NCI-H345 (cell line): ENCODE data around the gene AFTPH.

Experiments used
- DNase-seq: peaks from one replicate; lab custom pipeline; 2025; lab: John Stamatoyannopoulos, UW

Gene AFTPH

GRCh38 chr2:64587561-64587960, 63.4 kb downstream of the AFTPH start:
- no peak for DNase-seq

- DNase-seq, result no peak
Observed at GRCh38 chr2:64591188-64591587, 67.1 kb downstream of the AFTPH start.

DNA sequence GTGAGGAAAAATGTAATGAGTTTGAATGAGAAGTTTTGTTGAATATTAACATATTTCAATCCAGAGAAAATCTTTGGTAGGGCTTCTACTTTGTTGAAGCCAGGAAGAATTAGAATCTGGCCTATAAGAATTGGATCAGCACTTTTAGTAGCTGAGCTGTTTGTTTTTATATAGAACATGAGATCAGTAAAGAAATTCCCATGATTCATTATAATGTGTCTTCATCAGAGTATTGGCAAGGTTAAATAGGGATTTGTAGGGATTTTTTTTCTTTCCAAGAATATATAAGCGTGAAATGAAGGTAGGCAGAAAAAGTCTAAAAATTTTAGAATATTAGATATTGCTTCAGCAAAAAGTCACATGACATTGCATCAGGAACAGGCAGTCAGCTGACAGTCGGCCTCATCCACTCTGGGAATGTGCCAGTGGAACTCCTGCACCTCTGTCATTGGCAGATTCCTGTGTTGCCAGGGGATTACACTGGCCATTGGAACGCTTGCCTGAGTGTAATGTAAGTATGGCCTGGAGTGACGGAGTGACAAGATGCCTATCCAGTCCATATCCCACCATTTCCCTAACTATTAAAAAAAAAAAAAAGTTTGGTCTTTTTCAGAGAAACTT, 69.0 kb downstream of the AFTPH start:
- DNase-seq, result no peak

- no peak for DNase-seq
Observed at GRCh38 chr2:64594226-64594989, 70.3 kb downstream of the AFTPH start.

GRCh38 chr2:64595397-64596176, 71.5 kb downstream of the AFTPH start:
- peak; percentile 30 for DNase-seq

DNA sequence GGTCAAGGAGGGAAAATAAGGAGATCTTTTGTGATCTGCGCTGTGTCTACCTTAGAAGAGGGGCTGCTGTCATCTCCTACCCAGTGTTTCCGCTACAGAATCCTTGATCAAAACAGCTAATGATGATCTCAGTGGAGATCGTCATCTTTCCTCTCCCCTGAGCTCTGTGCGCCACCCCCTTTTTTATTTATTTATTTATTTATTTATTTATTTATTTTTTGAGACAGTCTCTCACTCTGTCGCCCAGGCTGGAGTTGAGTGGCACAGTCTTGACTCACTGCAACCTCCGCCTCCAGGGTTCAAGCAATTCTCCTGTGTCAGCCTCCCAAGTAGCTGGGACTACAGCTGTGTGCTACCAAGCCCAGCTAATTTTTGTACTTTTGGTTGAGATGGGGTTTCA, 74.1 kb downstream of the AFTPH start:
- DNase-seq, result no peak

GRCh38 chr2:64599469-64599868, 75.3 kb downstream of the AFTPH start:
- no peak for DNase-seq

DNA sequence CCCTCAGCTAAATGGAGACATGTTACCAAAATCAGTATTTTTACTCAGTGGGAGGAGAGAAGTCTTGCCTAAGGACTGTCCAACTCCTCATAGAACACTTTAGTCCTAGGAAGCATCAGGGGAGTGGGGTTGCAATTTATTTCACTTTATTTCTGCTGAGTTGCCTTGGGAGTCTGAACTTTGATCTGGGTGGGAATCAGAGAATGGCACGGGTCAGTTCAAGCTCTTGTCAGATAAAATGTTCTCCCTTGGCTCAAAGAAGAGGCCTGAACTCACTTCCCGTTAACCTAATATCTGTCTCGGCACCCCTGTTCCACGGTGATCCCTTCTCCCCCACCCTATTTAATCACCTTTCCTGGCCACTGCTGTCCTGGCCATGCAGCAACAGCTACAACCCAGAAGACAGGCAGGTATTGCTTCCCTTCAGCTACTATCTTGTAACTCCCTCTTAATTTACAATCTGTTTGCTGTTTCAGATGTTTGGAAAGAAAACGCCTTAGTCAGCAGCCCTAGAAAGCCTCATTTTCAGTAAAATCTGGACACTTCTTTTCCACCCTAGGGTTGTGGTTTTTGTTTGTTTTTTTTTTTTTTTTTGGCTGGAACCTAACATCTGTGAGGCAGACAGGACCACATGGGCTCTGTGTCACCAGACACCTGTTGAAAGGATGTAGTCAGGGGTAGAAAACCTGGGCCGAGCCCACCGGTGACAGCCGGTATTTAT, 77.1 kb downstream of the AFTPH start:
- DNase-seq, result no peak

DNA sequence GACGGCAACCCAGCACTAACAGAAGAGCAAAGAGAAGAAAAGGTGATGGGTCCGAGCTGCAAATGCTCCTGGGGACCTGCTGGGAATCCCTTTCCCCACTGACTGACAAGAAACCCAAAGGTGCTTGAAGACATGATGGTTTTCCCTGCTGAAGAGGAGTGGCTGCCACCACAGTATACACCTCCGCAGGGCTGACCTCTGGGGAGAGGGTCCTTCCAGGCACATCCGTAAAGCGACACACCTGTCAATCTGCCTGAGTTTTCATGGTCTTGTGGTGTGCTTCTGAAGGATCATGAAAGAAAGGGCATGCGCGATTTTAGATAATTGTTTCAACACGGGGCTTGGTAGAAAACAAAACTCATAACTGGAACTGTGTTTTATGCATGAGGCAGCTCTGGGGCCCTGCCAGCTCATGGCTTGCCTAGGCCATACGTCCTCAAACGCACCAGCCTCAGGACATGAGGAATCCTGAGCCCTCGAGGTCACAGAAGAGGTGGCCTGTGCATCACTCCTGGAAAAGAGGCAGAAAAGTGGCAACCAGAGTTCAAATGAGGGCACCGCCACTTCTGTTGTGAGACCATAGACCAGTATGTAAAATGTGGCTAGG, 77.8 kb downstream of the AFTPH start:
- DNase-seq, result no peak

DNA sequence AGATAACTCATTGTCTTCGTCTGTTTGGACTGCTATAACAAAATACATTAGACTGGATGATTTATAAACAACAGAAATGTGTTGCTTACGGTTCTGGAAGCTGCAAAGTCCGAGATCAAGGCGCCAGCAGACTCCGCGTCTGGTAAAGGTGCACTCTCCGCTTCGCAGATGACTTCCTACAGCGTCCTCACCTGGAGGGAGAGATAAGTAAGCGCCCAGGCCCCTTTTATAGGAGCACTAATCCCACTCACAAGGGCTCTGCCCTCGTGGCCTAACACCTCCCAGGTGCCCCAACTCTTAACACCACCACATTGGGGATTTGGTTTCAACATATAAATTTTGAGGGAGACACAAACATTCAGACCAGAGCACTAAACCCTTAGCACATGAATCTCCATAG, 78.3 kb downstream of the AFTPH start:
- no peak for DNase-seq

DNA sequence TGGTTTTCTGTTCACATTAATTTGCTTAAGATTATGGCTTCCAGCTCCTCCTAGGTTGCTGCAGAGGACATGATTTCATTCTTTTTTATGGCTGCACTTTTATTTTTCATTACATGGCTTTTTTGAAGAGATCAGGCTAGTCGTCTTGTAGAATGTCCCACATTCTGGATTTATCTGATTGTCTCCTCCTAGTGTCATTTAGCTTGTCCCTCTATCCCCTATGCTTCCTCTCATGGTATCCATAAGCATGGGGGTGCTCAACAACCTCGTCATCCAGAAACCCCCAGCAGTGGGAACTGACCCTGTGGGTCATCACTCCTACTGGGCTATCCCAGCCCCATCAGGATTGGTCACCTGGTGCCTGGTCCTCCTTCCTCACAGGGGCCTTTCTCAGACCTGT, 80.0 kb downstream of the AFTPH start:
- no peak for DNase-seq

- no peak for DNase-seq
Observed at GRCh38 chr2:64605026-64605471, 80.9 kb downstream of the AFTPH start.

GRCh38 chr2:64605991-64606478, 81.9 kb downstream of the AFTPH start:
- DNase-seq, result no peak

DNA sequence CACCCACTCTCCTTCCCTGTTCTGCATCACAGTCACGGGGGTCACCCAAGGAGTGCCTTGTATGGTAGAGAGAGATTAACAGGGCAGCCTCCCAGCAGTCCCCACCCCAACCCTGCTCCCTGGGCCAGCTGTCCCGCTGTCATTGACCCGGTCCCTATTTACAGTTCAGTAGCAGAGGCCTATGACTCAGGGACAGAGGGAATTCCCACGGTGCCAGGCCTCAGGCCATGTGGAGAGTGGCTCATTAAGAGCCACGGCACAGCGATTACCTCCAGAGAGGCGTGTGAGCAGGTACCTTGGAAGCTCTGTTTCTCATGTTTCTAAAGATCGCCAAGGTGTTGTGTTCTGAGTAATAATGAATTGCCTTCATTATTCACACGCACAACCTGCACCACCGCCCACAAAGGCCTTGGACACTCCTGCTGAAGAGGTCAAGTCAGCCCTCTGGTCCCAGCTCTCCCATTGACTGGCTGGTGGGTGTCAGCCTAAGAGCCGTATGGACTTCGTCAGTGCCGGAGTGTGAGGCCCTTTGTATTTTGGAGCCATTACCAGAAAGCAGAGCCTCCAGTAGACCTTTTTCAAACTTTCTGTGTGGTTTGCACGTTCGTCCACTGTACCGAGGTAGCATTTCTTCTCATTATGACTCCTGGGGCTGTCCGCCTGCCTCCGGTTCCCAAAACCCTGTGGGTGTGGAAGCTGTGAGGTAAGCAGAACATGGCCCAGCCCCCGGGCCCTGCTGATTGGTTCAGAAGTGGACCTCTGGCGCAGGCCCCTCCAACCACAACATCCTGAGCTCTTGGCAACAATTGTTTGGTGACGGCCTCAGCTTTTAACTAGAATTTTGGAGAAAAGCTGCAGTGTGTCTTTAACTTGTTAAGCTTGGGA, 82.6 kb downstream of the AFTPH start:
- no peak for DNase-seq

DNA sequence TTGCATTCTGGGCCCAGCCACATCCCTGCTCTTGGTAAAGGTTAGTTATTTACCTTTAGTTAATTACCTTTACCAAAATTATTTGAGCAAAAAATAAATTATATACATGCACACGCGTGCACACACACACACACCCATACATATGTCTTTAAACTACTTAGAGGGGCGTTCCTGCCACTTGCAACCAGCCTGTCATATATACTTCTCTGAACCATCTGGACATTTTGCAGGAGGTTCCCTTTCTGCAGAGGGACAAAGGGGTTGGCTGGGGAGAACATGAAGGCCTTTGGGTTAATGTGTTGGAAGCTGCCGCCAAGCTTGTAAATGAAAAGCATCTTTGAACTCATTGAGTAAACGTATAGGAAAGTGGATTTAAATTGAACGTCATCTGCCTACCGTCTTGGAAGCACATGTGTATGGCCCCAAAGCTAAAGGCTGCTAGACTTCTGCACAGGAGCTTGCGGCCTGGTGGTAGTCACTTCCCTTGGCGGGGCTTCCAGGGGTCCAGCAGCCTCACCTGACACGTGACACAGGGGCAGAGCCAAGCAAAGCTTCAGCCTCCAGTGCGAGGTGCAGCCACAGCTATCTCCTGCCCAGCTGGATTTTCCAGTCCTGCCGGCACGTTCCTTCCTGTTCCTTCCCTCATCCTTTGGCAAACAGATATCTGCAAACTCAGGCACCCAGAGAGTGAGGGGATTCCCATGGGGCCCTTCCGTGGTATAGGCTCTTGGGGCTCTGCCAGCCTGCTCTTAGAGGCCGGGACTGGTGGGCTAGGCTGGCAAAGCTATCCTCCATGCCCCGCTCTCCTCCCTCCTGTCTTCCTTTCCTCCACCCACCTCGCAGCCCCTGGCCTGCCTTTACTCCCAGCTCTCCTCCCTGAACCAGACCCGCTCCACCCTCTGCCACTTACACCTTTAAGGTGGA, 83.5 kb downstream of the AFTPH start:
- DNase-seq, result no peak

- DNase-seq, result no peak
Observed at GRCh38 chr2:64608867-64609226, 84.7 kb downstream of the AFTPH start.

GRCh38 chr2:64609227-64609941, 85.3 kb downstream of the AFTPH start:
- DNase-seq, result no peak

- DNase-seq, result no peak
Observed at GRCh38 chr2:64609942-64610281, 85.8 kb downstream of the AFTPH start.

- DNase-seq, result no peak
Observed at GRCh38 chr2:64610316-64610855, 86.3 kb downstream of the AFTPH start.
